ENCODE results near the gene RNF215. TPM values are rescaled to one million over a fixed set of nuclear protein-coding genes. Genes with fewer than 3 reads are reported as not detected.

The RNF215 gene
- total and polyA plus RNA-seq, 2 of the 13 experiments (the other 11 are each of a cell fraction or from before 2014, with no cell fraction given), result 5.3 to 6.1 TPM

GRCh38 chr22:30423959-30424533 is 36.8 kb upstream of the RNF215 start (continued):
- TF ChIP-seq GMEB1 (CRISPR knock-in tag; IDR thresholded peaks at IDR 0.05; ENCODE audit: borderline replicate concordance), result peak; percentile 96
- TF ChIP-seq POLR2AphosphoS5 (IDR thresholded peaks at IDR 0.05; ENCODE audit: low read depth, low read length), result peak; percentile 13; the same call in 1 of the 2 replicates
- TF ChIP-seq MIER3 (CRISPR knock-in tag; IDR thresholded peaks at IDR 0.05; ENCODE audit: borderline replicate concordance), result peak; percentile 88; the same call in 1 of the 2 replicates
- no peak; the same call in none of the 2 replicates for TF ChIP-seq ZNF143 (CRISPR knock-in tag; IDR thresholded peaks at IDR 0.05)
- peak; percentile 28; the same call in 1 of the 2 replicates for TF ChIP-seq PITX1 (CRISPR knock-in tag; IDR thresholded peaks at IDR 0.05)
- TF ChIP-seq TGIF2 (CRISPR knock-in tag; IDR thresholded peaks at IDR 0.05), result peak; percentile 38; the same call in 1 of the 2 replicates
- 0 out of 2 replicates have a peak, but pooled peaks have one; percentile 29 for TF ChIP-seq KIAA2018 (CRISPR knock-in tag; IDR thresholded peaks at IDR 0.05; ENCODE audit: borderline replicate concordance)
- peak; percentile 94 for TF ChIP-seq RAD51 (IDR thresholded peaks at IDR 0.05; ENCODE audit: borderline replicate concordance)
- TF ChIP-seq GTF3A (CRISPR knock-in tag; conservative IDR thresholded peaks at IDR 0.05), result 0 out of 2 replicates have a peak, but pooled peaks have one; percentile 14
- TF ChIP-seq NFYB (CRISPR knock-in tag; IDR thresholded peaks at IDR 0.05), result peak; percentile 90
- peak; percentile 61; the same call in 1 of the 2 replicates for TF ChIP-seq FOXA3 (CRISPR knock-in tag; IDR thresholded peaks at IDR 0.05)
- no peak for TF ChIP-seq PLRG1 (conservative IDR thresholded peaks at IDR 0.05)
- peak; percentile 71; the same call in 1 of the 2 replicates for TF ChIP-seq KLF11 (CRISPR knock-in tag; IDR thresholded peaks at IDR 0.05)
- peak; percentile 85 for TF ChIP-seq HNF1B (CRISPR knock-in tag; IDR thresholded peaks at IDR 0.05)
- no peak for TF ChIP-seq ZNF253 (CRISPR knock-in tag; IDR thresholded peaks at IDR 0.05; ENCODE audit: borderline replicate concordance)
- TF ChIP-seq RFXANK (CRISPR knock-in tag; IDR thresholded peaks at IDR 0.05), result peak; percentile 86
- TF ChIP-seq JUNB (CRISPR knock-in tag; IDR thresholded peaks at IDR 0.05; ENCODE audit: borderline replicate concordance), result no peak
